Uterus (tissue), 4 donors: ENCODE data around the gene MYO18B. TPM values are rescaled to one million over a fixed set of nuclear protein-coding genes. Genes with fewer than 3 reads are reported as not detected.

Experiments
- DNase-seq, 2 donors: peaks; one replicate each; pipeline ENCODE4 v3.0.0-alpha.2; 2019 to 2020
- H3K27ac ChIP-seq, 2 donors: fragments of 200-600 bp; sonication (generic); 1 replicate in 1 of 2; 2 replicates in 1 of 2; pipeline ENCODE4 v1.5.1; 2016 to 2018
- H3K27me3 ChIP-seq, 2 donors: fragments of 200-600 bp; sonication (generic); one replicate each; pipeline ENCODE4 v1.5.1; 2018 to 2019; ENCODE audit warnings: control low read depth in 1 of 2
- H3K36me3 ChIP-seq, 2 donors: fragments of 200-600 bp; sonication (generic); one replicate each; pipeline ENCODE4 v1.5.1; 2019; ENCODE audit warnings: control low read depth in 1 of 2
- H3K4me1 ChIP-seq, 2 donors: fragments of 200-600 bp; sonication (generic); one replicate each; pipeline ENCODE4 v1.5.1; 2018 to 2019; ENCODE audit warnings: control low read depth in 1 of 2
- H3K4me3 ChIP-seq, 2 donors: fragments of 200-600 bp; sonication (generic); 1 replicate in 1 of 2; 2 replicates in 1 of 2; pipeline ENCODE4 v1.5.1; 2018 to 2019; ENCODE audit warnings: mild to moderate bottlenecking in 1 of 2
- H3K9me3 ChIP-seq, 2 donors: fragments of 200-600 bp; sonication (generic); one replicate each; pipeline ENCODE4 v1.5.1; 2019; ENCODE audit warnings: control low read depth in 1 of 2
- POLR2A ChIP-seq, 2 donors: fragments of 450-650 bp; IDR thresholded peaks; one replicate each; pipeline ENCODE4 v1.6.1; 2016; ENCODE audit warnings: antibody characterized with exemption in 2 of 2, mild to moderate bottlenecking in 1 of 2, moderate library complexity in 1 of 2
- intact Hi-C: fragments of 100-400 bp; cut with DNase I; formaldehyde crosslinking; loops from one replicate; pipeline ENCODE4 v1.15.1; 2023; ENCODE audit warnings: low total_unique reads
- total RNA-seq, 4 donors: library from RNA; depleted of rRNA in 3 of 4; stranded (reverse); fragments of >200 nt in 3 of 4; gene quantifications; one replicate each; pipeline versions ENCODE4 v1.1.0 to v1.2.4, GENCODE V29; 2014 to 2023
- TF ChIP-seq, protein P1 (sequence below), 4 experiments: fragments of 200-600 bp in 2 of 4; fragments of 450-650 bp in 2 of 4; sonication (generic) in 2 of 4; IDR thresholded peaks; one replicate each; pipeline ENCODE4 v1.5.1; 2016 to 2019; ENCODE audit warnings: antibody characterized with exemption in 4 of 4, mild to moderate bottlenecking in 2 of 4, moderate library complexity in 1 of 4
- donor health status: DM: yes; HTN: yes; CAD: no.

MYO18B gene
- total RNA-seq, 4 donors from 2014 or later, result 0.41 to 0.43 TPM; not detected in 2

DNA sequence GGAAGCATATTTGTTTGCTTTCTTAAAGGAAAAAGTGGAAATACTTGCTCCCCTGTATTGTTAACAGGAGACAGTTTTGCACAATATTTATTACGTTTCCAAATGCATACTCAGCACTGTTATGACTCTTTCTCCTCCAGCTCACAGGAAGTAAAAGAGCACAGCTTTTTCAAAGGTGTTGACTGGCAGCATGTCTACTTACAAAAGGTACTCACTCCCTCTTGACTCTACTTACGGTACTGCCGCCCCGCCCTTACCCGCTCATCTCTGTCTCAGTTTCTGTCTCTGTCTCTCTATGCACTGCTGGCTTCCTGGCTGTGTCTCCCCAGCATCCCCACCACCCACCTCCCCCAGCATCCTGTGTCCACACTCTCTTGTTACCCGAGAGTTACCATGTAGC lies 32.2 kb upstream of the MYO18B start:
- intact Hi-C loops, result loop anchor here (10.0 kb wide), 1 partner anchor 245 kb away; no protein-coding TSS in a partner anchor
- DNase-seq, result no peak
- Histone ChIP-seq H3K36me3 (no peaks in the 10 kb centered on the region), H3K9me3 (no peaks in the 10 kb centered on the region), H3K4me1 (no peaks in the 10 kb centered on the region), H3K27ac (no peak overlapping the region), H3K4me3 (no peak overlapping the region), H3K27me3 (no peaks in the 10 kb centered on the region)
- TF ChIP-seq, protein P1, sequence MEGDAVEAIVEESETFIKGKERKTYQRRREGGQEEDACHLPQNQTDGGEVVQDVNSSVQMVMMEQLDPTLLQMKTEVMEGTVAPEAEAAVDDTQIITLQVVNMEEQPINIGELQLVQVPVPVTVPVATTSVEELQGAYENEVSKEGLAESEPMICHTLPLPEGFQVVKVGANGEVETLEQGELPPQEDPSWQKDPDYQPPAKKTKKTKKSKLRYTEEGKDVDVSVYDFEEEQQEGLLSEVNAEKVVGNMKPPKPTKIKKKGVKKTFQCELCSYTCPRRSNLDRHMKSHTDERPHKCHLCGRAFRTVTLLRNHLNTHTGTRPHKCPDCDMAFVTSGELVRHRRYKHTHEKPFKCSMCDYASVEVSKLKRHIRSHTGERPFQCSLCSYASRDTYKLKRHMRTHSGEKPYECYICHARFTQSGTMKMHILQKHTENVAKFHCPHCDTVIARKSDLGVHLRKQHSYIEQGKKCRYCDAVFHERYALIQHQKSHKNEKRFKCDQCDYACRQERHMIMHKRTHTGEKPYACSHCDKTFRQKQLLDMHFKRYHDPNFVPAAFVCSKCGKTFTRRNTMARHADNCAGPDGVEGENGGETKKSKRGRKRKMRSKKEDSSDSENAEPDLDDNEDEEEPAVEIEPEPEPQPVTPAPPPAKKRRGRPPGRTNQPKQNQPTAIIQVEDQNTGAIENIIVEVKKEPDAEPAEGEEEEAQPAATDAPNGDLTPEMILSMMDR (IDR thresholded peaks at IDR 0.05), result no peak
- no peak for TF ChIP-seq POLR2A (IDR thresholded peaks at IDR 0.05)

DNA sequence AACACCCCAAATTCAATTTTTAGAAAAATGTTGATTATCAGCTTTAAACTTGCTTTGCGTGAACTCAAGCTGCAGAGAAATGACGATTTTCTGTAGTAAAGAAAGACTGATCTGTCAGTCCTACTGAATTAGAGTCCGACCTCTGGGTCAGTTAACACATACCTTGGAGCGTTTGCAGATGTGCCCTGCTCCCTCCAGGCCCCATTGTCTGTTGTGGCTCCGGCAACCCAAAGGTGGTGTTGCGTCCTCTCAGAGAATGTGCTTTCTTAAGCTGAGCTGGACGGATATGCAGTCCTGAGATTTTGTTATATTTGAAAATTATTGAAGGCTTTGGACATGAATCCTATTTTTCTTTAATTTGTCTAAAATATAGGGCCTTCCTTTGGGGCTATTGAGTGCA lies 31.5 kb upstream of the MYO18B start:
- TF ChIP-seq, protein P1 (IDR thresholded peaks at IDR 0.05), result no peak
- TF ChIP-seq POLR2A (IDR thresholded peaks at IDR 0.05), result no peak

DNA sequence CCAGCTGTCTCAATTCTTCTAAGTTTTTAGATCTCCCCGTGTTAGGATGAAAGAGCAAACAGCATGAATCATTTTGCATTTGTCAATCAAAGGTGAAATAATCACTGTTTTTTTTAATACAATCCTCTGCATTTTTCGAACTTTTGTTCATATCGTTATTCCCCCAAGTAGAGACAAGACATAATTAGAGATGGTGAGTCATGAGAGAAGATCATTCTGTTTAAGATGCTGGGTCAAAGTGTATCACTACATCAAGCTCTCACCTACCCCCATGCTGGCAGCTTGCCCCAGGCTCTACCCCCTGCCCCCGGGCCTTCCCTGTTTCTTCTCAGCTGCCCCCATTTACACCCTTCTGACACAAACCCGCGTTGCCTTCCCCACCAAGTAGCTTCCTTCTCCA lies 30.5 kb upstream of the MYO18B start:
- no peak overlapping the region for H3K4me3 ChIP-seq
- H3K9me3 ChIP-seq, result no peaks in the 10 kb centered on the region
- no peaks in the 10 kb centered on the region for H3K27me3 ChIP-seq
- no peaks in the 10 kb centered on the region for H3K4me1 ChIP-seq
- H3K36me3 ChIP-seq, result no peaks in the 10 kb centered on the region
- intact Hi-C loops, result no loop called here
- H3K27ac ChIP-seq, result no peak overlapping the region
- no peak for DNase-seq
- TF ChIP-seq, protein P1 (IDR thresholded peaks at IDR 0.05), result no peak
- no peak for TF ChIP-seq POLR2A (IDR thresholded peaks at IDR 0.05)

More for the DNA sequence above, 31.5 kb upstream of the MYO18B start:
- H3K27ac ChIP-seq, result no peak overlapping the region
- H3K4me3 ChIP-seq, result no peak overlapping the region
- H3K4me1 ChIP-seq, result no peaks in the 10 kb centered on the region
- no peaks in the 10 kb centered on the region for H3K27me3 ChIP-seq
- no peak for DNase-seq
- no peaks in the 10 kb centered on the region for H3K9me3 ChIP-seq
- no peaks in the 10 kb centered on the region for H3K36me3 ChIP-seq
- intact Hi-C loops, result no loop called here

DNA sequence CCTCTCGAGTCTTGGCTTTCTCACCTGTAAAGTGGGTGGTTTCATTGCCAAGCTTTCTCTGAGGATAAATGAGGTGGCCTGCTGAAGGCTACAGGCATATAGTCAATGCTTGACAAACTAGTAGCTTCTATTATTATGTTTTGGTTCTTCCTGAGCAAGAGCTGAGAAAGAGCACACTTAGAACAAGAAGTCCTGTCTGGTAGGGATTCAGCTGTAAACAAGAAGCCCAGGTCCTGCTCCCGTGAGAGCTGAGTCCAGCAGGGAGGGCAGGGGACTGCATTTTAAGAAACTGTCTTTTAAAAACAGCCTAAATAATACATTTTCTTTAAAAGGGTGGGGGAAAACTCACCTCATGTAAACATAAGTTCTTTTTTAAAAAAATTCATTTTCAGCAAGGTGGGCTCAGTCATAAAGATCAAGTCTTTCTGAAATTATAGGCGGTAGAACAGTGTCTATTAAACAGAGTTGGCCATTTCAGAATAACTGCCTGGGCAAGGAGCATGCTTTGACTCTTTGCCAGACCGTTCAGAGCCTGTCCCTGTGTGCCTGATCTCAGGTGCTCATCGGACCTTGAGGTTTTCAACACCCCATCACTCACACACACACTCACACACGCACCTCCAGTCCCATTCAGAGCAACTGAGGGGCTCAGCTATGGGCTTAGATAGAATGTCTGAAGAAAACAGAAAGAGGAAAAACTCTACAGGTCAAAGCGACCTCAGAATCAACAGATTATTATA lies 29.2 kb upstream of the MYO18B start:
- TF ChIP-seq, protein P1 (IDR thresholded peaks at IDR 0.05), result no peak
- DNase-seq, result no peak
- Histone ChIP-seq H3K4me1 (no peaks in the 10 kb centered on the region), H3K27ac (no peak overlapping the region), H3K4me3 (no peak overlapping the region), H3K36me3 (no peaks in the 10 kb centered on the region), H3K9me3 (no peaks in the 10 kb centered on the region), H3K27me3 (no peaks in the 10 kb centered on the region)
- intact Hi-C loops, result no loop called here

- H3K36me3 ChIP-seq, result no peaks in the 10 kb centered on the region
- no peak for TF ChIP-seq POLR2A (IDR thresholded peaks at IDR 0.05)
- TF ChIP-seq, protein P1 (IDR thresholded peaks at IDR 0.05), result no peak
- no peaks in the 10 kb centered on the region for H3K4me1 ChIP-seq
- peak overlapping the region; percentile 10 to 54 for H3K27ac ChIP-seq
- DNase-seq, result no peak
- H3K4me3 ChIP-seq, result no peak overlapping the region
- intact Hi-C loops, result no loop called here
- H3K9me3 ChIP-seq, result no peaks in the 10 kb centered on the region
- H3K27me3 ChIP-seq, result no peaks in the 10 kb centered on the region
These were observed 27.9 kb upstream of the MYO18B start for GRCh38 chr22:25714070-25714469.
